IMR-90 (cell line): ENCODE results near the gene CALHM1.

Source experiments
- MAZ ChIP-seq: IDR thresholded peaks from 2 replicates; pipeline ENCODE4 v1.6.1; 2012; ENCODE audit warnings: low read depth, mild to moderate bottlenecking, low read length, improper control_type of control experiment, moderate library complexity, borderline replicate concordance
- POLR2A ChIP-seq: IDR thresholded peaks from 2 replicates; pipeline ENCODE4 v1.6.1; 2012; ENCODE audit warnings: mild to moderate bottlenecking, low read depth, low read length
- RFX5 ChIP-seq: IDR thresholded peaks from 2 replicates; pipeline ENCODE4 v1.8.0; 2012; ENCODE audit warnings: low read depth, mild to moderate bottlenecking, low read length, moderate library complexity
- TF ChIP-seq, protein P1 (sequence below): conservative IDR thresholded peaks from 2 replicates; pipeline ENCODE4 v1.5.1; 2012; ENCODE audit warnings: mild to moderate bottlenecking, low read depth, low read length, improper control_type of control experiment

DNA sequence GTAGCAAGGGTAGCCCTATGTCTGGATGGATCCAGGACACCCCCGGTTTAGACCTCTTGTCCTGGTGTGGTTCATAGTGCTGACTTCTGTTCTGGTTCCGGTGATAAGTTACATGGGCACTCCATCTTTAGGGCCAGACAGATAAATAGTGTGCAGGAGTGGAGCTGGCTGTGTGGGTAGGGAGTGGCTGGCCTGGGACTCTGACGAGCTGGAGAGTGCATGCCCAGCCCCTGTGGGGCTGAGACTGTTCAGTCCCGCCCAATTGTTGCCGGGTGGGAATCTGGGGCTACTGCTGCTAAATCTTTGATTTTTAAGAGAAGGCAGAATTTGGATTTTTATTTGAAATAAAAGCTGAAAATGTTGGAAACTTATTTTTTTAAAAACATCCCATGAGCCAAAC lies 35.0 kb downstream of the CALHM1 start:
- TF ChIP-seq, protein P1, sequence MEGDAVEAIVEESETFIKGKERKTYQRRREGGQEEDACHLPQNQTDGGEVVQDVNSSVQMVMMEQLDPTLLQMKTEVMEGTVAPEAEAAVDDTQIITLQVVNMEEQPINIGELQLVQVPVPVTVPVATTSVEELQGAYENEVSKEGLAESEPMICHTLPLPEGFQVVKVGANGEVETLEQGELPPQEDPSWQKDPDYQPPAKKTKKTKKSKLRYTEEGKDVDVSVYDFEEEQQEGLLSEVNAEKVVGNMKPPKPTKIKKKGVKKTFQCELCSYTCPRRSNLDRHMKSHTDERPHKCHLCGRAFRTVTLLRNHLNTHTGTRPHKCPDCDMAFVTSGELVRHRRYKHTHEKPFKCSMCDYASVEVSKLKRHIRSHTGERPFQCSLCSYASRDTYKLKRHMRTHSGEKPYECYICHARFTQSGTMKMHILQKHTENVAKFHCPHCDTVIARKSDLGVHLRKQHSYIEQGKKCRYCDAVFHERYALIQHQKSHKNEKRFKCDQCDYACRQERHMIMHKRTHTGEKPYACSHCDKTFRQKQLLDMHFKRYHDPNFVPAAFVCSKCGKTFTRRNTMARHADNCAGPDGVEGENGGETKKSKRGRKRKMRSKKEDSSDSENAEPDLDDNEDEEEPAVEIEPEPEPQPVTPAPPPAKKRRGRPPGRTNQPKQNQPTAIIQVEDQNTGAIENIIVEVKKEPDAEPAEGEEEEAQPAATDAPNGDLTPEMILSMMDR = no peak
- no peak for TF ChIP-seq POLR2A
- no peak for TF ChIP-seq MAZ
- TF ChIP-seq RFX5 = no peak
